HG03108 (cell line): ENCODE measurements around the gene DDX54.
"Not testable (repeated sequence)": the region's sequence is repeated elsewhere in the genome, so short reads cannot be mapped to it uniquely, and the experiment has no call there.

ENCODE experiments used
- ATAC-seq: cut with Tn5 transposase; IDR thresholded peaks from one replicate; pipeline ENCODE4 v1.9.1; 2021; ENCODE audit warnings: moderate library complexity; ENCODE audit not compliant: unreplicated experiment

DDX54 gene

DNA sequence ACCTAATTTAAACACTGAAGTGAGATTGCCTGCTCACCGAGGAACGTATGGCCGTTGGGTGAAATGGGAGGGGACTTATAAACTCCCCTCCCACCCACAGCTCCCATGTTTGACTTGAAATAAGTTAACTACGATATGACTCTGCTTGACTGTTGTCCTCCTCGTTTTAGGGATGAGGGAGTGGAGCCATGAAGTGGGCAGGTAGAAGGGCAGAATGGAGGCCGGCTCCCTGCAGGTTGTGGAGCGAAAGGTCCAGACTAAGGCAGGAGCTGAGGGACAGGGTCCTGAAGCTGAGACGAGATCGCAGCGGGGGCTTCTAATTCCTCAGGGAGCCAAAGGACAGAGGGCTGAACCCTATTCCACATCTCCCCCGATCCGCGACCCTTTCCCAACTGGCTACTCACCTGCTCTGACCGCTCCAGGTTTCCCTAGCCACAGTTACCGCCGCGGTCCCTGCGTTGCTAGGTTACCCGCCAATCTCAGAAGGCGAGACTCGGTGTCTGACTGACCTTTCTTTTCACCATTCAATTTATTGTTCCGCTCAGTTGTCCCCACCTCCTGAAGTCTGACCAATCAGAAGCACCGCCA lies 35.4 kb upstream of the DDX54 start:
- no peak for ATAC-seq

DNA sequence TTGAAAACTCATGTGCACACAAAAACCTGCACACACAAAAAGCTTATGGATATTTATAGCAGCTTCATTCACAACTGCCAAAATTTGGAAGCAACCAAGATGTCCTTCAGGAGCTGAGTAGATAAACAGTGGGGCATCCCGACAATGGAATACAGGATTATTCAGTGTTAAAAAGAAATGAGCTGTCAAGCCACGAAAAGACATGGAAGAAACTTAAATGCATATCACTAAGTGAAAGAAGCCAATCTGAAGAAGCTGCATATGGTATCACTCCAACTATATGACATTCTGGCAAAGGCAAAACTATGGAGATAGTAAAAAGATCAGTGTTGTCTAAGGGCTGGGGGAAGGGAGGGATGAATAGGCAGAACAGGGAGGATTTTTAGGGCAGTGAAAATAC lies 30.7 kb upstream of the DDX54 start:
- ATAC-seq, result no peak

DNA sequence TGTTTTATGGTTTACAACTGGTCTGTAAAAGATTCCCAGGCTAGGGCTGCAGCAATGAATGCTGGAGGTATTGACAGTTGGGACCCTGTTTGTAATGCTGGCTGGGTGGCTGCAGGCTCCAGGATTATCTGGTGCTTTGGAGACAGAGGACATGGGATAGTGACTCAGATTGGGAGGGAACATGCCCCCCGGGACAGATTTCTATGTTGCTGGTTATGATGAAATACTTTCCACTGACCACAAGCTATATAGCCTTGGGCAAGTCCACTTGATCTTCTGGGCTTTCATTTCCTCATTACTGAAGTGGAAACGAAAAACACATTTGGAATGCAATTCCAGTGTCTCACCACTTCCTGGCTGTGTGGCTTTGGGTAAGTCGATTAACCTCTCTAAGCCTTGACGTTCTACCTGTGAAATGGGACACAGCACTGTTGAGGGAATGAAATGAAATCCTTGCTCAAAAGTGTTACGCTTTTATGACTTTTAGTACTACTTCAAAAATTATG lies 29.7 kb upstream of the DDX54 start:
- peak; percentile 57 for ATAC-seq

DNA sequence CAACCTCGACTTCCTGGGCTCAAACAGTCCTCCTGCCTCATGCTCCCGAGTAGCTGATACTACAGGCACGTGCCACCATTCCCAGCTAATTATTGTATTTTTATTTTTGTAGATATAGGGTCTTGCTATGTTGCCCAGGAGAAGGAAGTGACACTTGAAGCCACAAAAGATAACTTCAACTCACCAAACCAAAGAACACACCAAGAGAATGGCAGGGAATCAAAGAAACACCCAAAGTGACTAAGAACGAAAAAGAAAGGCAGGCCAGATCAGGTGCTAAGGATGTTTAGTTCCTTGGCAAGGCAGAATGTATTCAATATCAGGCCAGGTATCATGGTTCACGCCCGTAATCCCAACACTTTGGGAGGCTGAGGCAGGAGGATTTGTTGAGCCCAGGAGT lies 25.9 kb upstream of the DDX54 start:
- no peak for ATAC-seq

DNA sequence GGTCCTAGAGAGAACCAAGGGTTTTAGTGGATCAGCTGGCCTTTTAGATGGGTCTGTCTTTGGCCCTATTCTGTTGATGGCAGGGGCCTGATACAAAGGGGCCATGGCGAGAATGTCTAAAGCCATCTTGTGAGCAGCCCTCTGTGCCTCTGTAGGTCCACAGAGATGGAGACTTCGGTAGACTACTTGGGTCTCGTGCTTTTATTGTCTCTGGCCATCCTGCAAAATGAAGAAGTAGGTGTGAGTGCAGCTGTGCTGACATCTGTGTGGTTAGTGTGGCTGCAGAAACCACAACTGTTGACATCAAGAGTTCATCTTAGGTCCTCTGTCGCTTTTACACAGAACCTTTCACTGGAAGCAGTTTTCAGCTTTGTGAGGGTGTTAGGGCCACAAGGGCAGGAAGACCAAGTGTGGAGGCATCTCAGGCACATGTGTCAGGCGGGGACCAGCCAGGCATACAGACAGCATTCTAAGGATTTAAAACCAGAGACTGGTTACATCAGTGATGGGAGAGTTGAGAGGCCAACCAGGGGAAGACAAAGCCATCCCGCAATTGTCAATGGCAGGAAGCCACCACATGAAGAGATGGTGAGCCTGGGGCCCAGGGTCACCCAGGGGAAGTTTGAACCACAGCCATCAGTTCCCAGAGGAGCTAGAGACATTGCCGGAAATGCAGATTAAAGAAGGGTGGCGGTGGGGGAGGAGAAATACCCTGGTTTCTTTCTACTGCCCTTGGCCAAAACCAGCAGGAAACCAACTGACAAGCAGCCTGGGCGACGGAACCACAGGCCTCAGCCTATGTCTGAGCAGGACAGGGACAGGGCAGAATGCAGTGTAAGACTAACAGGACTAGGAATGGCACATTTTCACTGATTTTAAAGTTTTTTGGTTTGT lies 23.0 kb upstream of the DDX54 start:
- ATAC-seq, result peak; percentile 68

DNA sequence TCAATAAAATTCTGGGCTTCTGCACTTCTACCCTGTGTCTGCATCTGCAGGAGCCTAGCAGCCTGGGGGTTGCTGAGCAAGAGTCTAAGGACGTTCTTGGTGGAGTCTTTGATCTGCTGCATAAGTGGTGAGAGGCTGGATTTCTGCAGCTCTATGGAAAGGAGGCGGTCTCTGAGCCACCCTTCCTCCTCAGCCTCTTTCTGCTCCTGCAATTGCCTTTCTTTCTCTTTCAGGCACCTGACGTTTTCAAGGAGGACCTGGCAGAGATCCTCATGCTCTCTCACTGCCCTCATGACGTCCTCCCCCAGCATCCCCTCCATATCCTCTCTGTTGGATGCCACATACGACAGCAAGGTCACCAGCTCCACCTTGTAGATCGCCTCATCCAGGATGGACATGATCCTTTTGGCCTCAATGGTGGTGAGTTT lies 22.3 kb upstream of the DDX54 start:
- peak; percentile 5 for ATAC-seq

DNA sequence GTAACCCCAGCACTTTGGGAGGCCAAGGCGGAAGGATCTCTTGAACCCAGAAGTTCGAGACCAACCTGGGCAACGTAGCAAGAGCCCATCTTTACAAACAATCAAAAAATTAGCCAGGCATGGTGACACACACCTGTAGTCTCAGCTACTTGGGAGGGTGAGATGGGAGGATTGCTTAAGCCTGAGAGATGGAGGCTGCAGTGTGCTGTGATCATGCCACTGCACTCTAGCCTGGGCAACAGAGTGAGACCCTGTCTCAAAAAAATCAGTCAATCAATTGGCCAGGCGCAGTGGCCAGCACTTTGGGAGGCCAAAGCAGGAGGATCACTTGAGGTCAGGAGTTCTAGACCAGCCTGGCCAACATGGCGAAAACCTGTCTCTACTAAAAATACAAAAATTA lies 21.5 kb upstream of the DDX54 start:
- ATAC-seq, result not testable (repeated sequence)

DNA sequence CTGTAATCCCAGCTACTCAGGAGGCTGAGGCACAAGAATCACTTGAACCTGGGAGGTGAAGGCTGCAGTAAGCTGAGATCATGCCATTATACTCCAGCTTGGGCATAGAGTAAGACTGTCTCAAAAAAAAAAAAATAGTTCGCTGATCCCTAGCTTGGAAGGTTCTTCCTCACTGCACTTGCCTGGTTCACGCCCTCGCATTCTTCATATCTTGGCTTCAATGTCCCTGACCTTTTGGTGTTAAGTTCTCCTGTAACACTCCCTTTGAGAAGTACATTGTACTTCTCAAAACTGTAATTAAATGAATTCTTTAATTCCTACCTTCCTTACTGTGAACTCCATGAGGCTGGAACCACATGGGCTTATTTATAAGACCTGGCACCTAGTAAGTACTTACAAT lies 19.5 kb upstream of the DDX54 start:
- no peak for ATAC-seq

DNA sequence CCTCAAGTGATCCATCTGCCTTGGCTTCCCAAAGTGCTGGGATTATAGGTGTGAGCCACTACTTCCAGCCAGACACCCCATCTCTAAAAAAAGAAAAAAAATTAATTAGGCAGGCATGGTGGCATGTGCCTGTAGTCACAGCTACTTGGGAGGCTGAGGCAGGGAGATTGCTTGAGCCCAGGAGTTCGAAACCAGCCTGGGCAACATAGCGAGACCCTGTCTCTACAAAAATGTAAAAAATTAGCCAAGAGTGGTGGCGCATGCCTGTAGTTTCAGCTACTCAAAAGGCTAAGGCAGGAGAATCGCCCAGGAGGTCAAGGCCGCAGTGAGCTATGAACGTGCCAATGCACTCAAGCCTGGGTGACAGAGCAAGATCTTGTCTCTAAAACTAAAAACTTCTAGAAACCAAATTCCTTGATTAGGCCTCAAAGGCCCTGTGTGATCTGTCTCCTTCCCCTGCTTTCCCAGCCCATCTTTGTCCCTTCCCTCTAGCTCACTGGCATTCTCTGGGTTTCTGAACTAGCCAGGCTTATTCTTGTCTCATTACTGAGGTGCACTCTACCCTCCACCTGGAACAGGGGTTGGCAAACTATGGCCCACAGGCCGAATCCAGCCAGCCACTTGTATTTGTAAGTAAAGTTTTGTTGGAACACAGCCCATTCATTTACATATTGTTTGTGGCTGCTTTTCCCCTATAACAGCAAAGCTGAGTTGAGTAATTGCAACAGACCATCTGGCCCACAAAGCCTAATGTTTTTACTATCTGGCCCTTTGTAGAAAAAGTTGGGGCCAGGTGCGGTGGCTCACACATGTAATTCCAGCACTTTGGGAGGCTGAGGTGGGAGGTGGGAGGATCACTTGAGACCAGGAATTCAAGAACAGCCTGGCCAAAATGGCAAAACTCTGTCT lies 18.8 kb upstream of the DDX54 start:
- no peak for ATAC-seq

DNA sequence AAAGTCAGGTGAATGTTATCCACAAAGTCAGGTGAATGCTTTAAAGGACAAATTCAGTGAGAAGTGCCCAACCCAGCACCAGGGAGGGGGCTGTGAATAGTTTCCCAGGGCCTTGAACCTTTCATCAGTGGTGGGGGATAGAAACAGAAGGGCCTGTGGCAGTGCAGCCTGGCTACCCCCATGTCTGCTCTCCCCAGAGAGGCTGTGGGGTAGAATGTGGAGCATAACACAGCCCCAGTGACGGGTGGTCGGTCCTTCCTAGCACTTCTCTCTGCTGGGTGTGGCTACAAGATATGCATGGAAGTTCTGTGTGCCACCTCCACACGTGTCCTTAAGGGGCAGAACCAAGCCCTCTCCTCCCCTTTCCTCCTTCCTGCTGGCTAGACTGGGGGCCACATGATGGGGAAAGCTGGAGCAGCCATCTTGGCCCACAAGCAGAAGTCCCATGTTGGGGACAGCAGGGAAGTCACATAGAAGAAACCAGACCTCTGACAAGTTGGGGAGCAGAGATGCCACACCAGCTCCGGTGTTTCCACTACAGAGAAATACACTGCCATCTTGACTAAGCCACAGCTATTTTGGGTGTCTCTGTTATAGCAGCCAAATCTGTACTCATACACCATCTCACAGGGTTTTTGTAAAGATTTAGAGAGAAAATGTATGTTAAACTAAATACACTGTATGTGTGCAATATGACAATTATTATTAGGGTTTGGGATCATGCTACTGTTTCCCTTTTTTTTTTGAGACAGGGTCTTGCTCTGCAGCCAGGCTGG lies 17.2 kb upstream of the DDX54 start:
- no peak for ATAC-seq

DNA sequence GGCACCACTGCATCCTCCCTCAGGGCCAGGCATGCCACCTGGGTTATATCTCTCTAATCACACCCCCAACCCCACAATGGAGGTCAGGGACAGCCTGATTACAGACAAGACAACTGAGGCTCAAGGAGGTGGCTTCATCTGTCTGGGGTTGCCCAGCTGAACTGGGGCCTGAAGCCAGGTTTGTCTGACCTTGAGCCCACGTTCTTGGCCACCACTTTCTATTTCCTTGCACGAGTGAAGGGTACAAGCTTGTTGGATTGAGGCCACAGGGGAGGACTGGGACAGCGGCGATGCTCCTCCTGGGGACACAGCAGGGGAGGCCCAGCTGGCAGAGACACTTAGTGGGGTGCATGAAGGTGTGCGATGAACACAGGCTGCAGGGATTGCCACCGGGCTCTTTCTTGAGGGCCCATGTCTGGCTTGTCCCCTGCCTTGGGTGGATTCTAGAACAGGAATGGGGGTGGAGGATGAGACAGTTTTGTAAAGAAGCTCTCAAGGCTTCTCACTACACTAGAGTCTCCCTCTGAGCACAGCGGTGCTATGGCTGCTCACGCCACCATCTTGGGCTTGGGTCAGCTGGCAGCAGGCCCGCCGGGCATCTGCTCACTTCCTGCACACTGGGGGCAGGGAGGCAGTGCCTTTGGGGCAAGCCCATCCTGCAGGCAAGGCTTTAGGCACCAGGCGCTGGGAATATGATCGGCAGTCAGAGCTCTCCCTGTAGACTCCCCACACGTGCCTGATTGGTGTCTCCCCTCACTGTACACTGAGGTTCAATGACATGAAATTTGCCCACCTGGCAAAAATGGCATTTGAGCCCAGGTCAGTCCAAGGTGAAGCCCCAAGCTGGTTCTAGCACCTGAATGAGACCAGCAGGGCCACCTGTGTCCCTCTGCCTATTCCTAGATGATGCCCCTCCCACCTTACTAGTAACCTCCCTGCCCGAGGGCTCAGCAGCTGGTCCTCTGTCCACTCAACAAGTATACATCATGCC lies 16.2 kb upstream of the DDX54 start:
- ATAC-seq, result no peak

DNA sequence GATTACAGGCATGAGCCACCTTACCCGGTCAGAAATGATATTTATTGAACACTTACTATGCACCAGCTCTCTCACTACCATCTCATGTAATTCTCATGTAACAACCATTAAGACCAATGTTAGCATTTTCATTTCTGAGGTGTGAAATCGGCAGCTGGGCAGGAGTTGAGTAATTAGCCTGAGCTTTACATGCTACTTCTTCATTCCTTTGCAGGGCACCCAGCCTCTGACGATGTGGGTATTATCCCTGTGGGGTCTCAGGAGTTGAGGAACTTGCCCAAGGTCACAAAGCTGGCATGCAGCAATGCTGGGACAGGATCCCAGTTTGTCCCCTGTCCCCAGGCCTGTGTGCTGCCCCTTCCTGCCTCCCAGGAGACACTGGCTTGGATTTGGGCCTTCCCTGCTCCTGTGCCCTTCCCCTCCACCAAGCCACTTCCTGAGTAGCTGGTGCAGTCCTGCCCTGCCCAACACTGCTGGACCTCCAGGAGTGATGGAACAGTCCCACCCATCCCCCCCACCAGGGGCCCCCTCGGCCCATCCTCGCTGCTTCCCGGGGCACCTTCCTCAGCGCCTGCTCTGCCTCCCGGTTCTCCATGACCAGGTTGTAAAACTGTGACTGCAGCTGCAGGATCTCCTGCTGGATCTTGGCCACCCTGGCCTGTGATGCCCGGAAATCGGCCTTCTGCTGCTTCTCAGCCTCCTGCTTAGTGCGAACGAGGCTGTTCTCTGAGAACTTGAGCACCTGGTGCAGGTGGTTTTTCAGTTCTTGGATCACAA lies 14.9 kb upstream of the DDX54 start:
- no peak for ATAC-seq

DNA sequence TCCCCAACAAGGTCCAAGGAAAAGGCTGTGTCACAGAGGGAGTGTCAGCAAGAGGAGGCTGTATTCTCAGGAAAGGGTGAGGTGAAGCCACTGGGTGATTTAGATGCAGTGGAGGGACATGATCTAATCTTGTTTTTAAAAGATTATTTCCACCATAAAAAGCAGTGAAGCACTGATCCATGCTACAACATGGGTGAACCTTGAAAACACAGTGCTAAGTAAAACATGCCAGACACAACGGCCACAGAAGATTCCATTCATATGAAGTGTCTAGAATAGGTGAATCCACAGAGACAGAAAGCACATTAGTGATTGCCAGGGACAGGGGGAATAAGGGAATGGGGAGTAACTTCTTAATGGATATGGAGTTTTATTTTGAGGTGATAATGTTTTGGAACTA lies 13.0 kb upstream of the DDX54 start:
- no peak for ATAC-seq

DNA sequence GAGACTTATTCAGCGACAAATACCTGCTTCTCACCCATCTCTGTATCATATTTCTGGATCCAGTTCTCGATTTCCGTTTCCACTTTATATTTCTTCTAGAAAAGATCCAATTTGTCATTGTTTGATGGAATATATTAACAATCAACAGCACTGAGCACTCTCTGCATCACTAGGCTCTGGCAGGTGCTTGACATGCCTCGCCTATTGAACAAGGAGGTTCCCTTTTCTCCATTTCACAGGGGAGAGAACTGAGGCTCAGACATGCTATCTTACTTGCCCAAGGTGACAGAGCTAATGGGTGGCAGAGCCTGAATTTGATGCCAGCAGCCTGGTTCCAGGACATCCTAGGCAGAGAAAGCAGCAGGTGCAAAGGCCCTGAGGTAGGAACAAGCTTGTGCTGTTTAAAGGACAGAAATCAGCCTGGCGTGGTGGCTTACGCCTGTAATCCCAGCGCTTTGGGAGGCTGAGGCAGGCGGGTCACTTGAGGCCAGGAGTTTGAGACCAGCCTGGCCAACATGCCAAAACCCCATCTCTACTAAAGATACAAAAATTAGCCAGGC lies 12.3 kb upstream of the DDX54 start:
- no peak for ATAC-seq

DNA sequence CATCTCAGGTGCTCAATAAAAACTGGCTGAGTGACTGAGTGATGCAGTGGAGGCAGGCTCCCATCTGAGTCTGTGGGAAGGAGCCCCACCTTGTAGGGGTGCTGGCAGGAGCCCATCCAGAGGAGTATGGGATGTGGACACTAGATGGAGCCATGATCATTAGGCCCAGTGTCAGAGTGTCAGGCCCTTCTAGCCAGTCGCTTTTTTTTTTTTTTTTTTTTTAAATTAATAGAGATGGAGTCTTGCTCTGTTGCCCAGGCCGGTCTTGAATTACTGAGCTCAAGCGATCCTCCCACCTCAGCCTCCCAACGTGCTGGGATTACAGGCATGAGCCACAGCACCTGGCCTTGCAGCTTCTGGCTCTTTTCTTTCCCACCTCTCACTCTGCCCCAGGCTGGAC lies 11.7 kb upstream of the DDX54 start:
- ATAC-seq, result peak; percentile 77

DNA sequence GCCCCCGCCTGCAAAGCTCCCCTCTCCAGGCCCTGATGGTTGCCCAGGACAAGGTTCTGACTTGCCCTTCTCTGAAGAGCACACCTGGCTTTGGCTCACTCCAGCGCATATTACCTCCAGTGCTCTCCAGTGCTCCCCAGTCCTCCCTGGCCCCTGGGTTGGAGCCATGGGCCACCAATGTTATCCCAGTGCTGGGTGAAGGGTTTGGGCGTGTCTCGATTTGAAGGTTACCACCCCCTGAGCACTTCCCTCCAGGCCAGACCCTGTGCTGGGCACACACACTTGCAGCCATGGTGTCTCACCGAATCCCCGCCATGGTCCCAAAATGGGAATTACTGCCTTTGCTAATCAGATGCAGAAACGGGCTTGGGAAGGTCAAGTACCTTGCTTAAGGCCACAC lies 11.3 kb upstream of the DDX54 start:
- no peak for ATAC-seq

DNA sequence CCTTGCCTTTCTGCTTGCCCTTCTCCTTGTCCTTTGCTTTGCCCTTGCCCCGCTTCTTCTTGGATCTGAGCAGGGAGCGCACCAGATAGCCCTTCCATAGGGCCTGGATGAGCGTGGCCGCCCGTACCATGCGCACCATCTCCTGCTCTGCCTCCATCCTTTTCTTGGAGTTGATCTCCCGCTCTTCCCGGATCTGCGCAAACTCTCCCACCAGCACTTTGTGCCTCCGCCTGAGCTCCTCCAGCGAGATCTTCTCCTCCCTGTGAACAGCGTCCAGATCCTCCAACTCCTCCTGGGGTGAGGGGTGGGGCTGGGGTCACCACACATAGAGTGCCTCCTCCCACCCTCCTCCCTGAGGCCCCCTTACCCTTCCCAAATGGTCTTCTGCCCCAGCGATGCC lies 10.3 kb upstream of the DDX54 start:
- no peak for ATAC-seq

DNA sequence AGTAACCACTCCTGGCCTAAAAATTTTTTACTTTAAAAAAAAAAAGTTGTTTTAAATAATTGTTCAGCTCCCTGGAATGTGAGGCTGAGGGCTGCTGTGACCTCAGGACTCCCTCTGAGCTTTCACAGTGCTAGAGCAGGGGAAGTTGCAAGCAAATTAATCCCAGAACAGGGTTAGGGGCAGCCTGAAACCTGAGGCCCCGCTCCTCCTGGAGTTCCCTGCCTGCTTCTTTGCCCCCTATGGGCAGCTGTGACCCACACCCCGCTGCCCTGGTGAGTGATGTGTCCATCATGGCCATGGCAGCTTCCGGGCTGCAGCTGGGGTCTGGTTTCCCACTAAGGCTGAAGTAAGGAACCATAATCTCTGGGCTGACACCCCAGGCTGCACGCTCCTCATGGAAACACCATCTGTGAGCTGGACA lies 9.7 kb upstream of the DDX54 start:
- no peak for ATAC-seq
